IPS-11a (cell line): ENCODE data around the gene SNTA1.
"Not testable (repeated sequence)": the region's sequence is repeated elsewhere in the genome, so short reads cannot be mapped to it uniquely, and the experiment has no call there.

ENCODE experiments used
- H3K4me3 ChIP-seq: one replicate; pipeline ENCODE4 v1.5.1; 2013; ENCODE audit warnings: low read depth, low read length, control low read depth

The SNTA1 gene

GRCh38 chr20:33433465-33434234 lies 9.9 kb downstream of the SNTA1 start:
- H3K4me3 ChIP-seq: no peak overlapping the region

DNA sequence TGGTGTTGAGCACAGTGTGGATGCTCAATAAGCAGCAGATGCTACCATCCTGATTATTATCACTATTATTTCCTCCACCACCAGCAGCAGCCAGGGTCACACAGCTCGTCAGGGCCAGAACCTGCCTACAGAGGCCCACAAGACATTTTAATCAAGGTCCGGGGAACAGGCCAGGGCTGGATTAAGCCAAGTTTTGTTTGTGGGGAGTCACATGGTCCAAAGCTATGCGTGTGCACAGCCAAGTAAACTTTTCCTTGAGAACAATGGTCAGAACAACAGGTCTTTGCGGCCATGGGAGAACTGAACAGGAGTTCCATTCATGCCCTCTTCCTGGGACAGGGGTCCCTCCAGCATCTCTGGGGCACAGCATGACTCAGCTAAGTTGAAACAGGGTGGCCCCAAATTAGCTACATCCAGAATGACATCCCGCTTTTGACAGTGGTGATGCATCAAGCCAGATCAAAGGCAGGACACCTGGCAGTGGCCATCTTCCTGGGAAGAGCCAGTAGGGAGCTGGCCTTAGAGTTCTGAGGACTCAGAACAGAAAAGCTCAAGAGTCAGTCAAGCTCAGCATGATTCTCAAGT lies 11.7 kb downstream of the SNTA1 start:
- no peak overlapping the region for H3K4me3 ChIP-seq

DNA sequence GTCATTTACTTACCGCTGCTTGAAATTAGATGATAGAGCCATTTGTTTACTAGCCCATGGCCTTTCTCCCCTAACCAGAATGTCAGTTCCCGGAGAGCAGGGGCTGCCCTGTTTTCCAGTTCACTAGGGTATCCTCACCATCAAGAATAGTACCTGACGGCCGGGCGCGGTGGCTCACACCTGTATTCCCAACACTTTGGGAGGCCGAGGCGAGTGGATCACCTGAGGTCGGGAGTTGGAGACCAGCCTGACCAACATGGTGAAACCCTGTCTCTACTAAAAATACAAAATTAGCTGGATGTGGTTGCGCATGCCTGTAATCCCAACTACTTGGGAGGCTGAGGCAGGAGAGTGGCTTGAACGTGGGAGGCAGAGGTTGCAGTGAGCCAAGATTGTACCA lies 19.7 kb downstream of the SNTA1 start:
- H3K4me3 ChIP-seq: not testable (repeated sequence)

DNA sequence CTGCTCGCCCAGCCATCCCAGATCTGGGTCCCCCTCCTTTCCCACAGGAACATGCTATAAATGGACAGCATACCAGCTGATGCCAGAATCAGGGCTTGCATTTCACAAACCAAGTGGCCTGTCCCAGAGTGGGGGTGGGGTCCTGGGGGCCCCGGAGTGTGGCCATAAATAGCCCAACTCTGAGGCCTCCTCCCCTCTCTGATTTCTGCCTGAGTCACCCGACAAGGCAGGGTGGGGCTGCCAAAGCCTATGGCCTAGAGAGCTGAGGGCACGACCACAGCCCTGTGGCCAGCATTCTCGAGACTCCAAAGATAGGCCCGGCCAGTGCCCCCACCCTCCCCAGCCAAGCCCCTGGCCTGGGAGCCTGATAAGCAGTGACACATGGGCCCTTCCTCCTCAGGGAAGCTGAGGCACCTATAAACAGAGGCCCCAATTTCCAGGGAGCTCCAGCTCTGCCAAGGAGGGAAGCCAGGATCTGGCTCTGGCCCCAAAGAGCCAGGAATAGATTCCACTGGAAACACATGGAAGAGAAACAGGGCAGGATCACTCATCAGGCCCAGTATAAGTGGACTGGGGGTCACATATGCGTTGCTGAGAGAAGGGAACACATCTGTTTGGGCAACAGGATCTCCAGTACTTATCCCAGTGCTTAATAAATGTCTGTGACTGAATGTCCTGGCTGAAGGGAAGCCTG lies 20.3 kb downstream of the SNTA1 start:
- no peak overlapping the region for H3K4me3 ChIP-seq

DNA sequence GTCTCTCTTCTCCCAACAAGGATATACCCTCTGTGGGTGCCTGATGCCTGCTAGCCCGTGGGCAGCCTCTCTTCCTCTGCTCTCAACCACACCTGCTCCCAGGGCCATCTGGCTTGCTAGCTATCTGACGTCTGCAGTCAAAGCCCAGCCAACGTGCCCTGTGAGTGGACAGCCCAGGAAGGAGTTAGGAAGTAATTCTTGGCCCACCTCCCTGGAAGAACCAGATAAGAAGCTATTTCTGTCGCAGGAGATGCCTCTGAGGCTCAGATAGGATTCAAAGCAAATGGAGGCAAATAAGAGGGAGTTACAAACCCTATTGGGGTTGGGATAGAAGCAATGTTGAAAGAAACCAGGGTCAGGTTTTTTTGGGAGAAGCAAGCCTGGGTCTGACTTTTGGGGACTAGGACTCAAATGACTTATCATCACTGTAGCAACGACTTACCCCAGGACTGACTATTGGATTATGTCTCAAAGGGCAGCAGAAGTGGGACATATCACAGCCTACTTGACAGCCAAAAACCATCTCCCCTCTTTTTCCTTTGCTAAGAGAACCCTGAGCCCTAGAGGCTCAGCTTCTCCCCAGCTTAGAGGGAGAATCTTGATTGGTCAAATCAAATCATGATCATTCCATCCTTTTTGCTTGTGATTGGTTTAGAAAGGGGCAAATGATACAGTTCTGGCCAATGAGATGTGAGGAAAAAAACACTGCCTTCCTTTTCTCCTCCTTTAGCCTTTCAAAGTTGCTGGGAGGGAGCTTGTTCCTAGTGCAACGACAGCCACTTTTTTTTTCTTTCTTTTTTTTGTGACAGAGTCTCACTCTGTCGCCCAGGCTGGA lies 24.2 kb downstream of the SNTA1 start:
- no peak overlapping the region for H3K4me3 ChIP-seq

DNA sequence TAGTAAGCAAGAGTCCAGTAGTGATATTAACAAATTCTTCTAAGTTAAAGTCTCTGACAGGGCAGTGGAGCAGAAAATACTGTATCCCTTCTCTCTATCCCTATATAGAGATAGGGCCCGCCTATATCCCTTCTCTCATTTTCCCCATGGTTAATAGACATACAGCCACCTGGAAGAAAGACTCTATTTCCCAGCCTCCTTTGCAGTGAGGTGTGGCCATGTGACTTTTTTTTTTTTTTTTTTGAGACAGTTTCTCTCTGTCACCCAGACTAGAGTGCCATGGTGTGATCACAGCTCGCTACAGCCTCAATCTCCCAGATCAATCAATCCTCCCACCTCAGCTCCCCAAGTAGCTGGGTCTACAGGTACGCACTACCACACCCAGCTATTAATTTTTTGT lies 25.5 kb downstream of the SNTA1 start:
- H3K4me3 ChIP-seq: no peak overlapping the region

DNA sequence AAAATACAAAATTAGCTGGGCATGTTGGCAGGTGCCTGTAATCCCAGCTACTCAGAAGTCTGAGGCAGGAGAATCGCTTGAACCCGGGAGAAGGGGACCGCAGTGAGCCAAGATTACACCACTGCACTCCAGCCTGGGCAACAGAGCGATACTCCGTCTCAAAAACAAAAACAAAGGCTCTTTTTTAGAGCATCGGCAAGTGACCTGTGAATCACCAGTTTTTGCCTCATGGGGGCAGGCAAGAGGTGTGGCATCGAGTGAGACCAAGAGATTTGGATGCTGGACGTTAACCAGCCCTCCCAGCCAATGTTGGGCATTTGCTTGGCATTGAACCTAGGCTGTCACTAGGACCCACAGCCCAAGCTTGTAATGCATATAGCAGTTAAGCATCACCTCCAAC lies 27.6 kb downstream of the SNTA1 start:
- no peak overlapping the region for H3K4me3 ChIP-seq

DNA sequence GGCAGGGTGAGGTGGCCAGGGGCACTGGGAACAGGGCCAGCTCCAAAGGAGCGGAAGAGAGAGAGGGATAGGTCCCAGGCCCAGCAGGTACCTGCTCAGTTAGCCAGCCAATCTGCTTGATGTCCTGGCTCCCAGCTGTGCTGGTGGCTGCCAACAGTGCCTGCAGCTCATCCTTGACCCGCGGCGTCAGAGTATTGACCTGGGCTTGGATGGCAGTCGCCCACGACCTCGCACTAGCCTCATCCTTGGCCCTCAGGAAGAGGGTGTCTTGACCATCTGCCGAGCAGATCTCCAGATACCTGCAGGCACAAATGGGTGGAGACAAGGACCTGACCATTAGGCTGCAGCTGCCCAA lies 31.1 kb downstream of the SNTA1 start:
- H3K4me3 ChIP-seq: no peak overlapping the region

- no peak overlapping the region for H3K4me3 ChIP-seq
Measured at GRCh38 chr20:33411711-33412483, 31.7 kb downstream of the SNTA1 start.

DNA sequence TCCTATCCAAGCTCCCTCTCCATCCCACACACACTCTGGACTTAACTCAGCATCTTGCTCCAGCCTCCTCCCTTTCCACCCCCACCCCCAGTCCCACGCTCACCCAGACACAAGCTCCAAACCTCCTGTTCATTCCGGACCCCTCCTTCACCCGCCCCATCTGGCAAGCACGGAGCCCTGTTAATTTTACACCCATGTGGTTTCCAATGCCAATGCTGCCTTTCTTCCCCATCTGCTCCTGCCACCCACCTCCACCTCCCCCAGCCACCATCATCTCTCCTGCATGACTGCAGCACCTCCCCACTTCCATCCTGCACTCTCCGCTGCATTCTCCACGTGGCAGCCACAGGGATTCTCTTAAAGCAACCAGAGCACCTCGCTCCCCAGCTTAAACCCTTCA lies 32.3 kb downstream of the SNTA1 start:
- H3K4me3 ChIP-seq: no peak overlapping the region

DNA sequence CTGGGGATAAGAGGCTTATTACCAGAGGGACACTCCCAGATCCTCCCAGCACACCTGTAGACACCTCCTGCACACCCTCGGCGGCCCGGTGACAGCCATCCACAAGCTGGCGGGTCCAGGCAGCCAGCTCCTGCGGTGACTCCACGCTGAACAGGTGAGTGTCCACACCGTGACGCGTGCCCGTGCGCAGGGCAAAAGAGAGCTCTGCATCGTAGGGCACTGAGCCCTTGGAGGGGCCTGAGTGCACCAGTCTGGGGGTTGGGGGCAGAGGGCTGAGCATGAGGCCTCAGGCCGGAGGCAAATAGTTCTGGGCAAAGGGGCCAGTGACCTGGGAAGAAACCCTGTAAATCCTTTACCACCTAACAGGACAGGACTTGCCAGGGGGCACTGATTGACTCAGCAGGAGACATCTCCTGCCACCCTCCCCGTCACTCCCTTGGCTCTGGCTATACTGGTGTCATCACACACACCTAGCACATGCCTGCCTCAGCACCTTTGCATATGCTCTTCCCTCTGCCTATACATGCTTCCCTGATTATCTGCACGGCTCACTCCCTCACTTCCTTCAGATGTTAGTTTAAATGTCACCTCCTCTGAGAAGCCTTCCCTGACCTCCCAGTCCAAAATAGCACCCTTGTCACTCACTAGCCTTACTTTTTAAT lies 33.4 kb downstream of the SNTA1 start:
- H3K4me3 ChIP-seq: no peak overlapping the region

- no peak overlapping the region for H3K4me3 ChIP-seq
Measured at GRCh38 chr20:33408716-33409654, 34.6 kb downstream of the SNTA1 start.

DNA sequence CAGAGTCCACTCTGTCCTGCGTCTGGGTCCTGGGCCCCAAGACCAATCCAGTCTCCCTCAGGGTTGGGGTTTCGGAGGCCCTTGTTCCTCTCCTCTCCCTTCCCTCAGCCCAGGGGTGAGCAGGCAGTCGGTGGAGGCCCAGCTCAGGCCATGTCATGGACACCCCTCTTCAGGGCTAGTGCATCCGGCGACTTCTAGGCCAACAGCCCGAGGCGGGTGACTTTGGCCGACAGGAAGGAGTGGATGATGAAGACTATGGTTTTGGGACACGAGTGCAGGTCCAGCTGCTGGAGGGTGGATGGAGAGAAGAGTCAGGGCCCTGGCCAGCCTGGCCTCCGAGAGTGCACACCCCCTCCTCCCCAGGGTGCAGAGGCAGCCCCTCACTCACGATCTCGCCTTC lies 35.2 kb downstream of the SNTA1 start:
- no peak overlapping the region for H3K4me3 ChIP-seq

- H3K4me3 ChIP-seq: no peak overlapping the region
Measured at GRCh38 chr20:33407796-33408195, 35.8 kb downstream of the SNTA1 start.

GRCh38 chr20:33407251-33407650 lies 36.3 kb downstream of the SNTA1 start:
- H3K4me3 ChIP-seq: no peak overlapping the region

- no peak overlapping the region for H3K4me3 ChIP-seq
Measured at GRCh38 chr20:33404281-33404680, 39.3 kb downstream of the SNTA1 start.

DNA sequence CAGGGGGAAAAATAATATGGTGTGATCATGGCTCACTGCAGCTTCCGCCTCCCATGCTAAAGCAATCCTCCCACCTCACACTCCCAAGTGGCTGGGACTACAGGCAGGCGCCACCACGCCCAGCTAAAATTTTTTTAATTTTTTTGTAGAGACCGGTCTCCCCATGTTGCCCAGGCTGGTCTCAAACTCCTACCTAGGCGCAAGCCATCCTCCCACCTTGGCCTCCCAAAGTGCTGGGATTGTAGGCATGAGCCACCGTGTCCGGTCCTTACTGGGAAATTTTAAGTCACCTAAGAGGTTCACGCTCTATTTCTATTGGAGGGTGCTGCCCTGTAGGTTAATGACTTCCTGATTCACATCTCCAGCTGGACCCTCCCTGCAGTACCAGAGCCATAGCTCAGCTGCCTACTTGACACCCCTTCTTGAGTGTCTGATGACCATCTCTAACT lies 41.6 kb downstream of the SNTA1 start:
- peak overlapping the region; percentile 100 for H3K4me3 ChIP-seq

DNA sequence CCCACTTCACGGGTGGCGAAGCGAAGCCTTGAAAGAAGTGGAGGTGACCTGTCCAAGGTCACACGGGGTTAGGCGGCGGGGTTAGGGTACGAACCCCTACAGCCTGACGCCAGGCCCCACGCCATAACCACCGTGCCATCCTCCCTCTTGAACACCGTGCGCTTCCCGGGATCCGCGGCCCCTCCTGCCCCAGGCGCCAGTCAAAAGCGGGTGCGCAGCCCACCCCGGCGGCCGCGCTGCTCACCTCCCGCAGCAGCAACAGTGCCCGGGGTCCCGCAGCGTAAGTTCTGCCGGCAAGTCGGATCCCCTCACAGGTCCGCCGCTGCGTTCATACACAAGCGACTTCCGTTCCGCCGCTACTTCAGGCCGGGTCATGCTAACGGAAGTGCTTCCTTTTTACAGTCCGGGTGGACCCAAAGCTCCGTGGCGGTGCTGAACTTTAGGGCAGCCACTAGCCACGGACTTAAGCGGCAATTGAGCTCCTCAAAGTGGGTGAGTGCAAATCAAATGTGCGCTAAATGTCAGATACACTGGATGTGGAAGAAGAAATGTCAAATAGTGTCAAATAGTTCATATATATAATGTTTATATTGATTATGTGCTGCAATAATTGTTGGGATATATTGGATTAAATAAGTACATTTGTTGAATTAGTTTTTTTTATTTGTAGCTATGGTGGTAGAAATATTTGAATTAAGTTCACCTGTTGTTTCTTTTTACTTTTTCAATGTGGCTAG lies 42.2 kb downstream of the SNTA1 start, which contains the start of gene CDK5RAP1:
Gene CDK5RAP1, minus strand, starts transcription at position 336 of the 737 bp plus-strand sequence. CDS start 4,455 bp downstream, outside the sequence.
- peak within 1 kb of the TSS; percentile 100 for H3K4me3 ChIP-seq
